KG1 (cell line): ENCODE results near the gene TNS1.

Experiments used
- DNase-seq: peaks from one replicate; lab custom pipeline; 2025; lab: John Stamatoyannopoulos, UW

Gene TNS1

DNA sequence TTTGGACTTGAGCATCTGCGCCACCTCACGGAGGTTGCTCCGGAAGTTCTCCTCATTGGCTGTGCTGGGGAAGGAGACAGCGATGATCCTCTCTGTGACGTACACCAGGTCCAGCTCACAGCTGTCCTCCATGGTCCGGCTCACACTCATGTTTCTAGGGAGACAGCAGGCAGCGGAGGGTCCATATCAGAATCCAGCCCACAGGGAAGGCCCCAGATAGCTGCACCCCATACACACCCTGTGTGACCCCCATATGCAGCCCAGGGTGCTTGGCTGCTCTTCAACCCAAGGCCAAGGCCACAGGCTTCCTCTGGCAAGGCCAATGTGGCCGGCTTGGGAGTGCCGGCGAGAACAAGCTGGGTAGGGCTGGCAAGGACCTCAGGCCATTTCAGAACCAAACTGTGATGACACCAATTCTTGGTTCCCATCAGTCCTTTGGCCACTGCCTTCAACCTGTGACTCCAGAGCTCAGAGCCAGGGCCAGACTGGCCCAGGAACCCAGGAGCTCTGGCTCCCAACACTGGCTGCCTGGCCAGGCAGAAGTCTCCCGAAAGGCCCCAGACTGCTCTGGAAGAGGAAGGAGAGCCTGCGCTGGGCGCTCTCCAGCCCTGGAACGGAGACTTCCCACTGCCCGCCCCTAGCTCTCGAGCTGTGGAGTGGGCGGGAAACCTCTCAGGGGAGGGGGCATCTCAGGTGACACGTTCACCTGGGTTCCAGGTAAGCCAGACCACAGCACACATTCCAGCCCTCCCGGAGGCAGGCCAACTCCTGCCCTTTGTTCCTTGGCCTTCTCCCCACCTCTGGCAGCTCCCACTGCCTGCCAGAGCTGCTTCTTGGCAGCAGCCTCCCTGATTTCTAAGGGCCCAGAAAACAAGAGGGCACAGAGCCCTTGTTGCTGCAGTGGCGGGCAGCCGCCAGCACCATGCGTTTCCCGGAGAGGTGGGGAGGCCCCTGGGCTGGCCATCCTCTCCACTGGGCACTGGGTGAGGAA, 104.7 kb downstream of the TNS1 start:
- DNase-seq: no peak

DNA sequence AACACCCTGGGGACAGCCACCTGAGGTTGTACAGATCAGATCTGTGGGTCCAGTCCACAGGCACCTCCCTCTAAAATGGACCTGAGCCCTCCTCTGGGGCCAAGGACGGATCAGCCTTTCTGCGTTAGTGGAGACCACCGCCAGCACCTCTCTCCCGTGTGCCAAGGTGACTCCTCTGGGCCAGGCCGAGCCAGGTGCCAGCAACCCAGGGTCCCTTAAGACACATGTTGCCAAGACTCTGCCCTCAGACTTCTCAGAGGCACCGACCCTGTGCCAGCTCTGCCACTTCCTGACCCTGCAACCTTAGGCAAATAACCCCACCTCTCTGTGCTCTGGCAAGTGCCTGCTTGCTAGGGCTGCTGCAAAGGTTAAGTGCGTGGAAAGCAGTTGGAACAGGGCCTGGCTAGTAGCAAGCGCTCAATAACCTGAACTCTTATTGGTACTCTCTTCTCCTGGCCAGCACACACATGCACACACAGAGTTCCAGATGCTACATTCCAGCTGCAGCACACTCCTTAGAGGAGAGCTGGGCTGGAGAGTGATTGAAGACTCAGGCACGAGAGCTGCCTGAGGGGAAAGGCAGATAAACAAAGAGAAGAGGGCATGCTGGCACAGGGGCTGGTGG, 105.6 kb downstream of the TNS1 start:
- DNase-seq: no peak

DNA sequence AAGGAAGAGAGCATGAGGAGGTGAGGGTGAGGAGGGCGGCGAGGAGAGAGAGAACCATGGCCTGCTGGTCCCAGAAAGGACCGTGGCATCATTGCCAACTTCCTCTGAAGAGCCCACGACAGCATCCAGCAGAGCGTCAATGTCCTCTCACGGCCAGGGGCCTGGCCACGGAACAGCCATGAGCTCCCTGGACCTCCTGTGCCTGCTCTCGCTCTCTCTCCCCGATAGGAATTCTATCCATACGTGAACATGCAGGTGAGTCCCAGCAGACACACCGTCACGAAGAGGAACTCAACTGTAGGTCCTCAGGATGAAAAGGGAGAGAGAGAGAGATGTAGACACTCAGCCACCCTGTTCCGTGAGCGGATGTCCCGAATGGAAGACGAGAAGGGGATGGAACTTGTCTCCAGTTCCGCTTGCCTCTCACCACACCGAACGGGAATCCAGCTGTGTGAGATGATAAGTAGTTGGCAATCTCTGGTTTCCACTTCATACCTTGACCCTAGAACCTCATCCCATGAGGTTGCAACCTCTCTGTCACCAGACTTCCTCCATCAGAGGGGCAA, 107.6 kb downstream of the TNS1 start:
- no peak for DNase-seq

DNA sequence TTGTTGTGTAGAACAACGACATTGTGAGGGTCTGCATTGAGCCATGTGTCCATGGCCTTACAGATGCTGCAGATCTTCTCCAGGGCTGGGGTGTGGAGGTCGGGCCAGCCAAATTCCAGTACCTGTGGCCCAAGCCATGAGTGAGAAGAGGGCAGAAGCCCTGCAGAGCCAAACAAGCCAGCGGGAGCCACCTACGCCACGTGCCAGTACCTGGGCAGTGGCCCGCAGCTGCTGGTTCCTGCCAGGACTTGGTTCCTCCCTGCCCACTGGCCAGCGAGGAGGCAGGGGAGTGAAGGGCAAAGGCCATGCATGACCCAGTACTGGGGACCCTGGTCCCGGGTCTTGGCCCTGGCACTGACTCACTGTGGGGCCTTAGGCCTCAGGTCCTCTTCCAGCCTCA, 109.4 kb downstream of the TNS1 start:
- DNase-seq: no peak

DNA sequence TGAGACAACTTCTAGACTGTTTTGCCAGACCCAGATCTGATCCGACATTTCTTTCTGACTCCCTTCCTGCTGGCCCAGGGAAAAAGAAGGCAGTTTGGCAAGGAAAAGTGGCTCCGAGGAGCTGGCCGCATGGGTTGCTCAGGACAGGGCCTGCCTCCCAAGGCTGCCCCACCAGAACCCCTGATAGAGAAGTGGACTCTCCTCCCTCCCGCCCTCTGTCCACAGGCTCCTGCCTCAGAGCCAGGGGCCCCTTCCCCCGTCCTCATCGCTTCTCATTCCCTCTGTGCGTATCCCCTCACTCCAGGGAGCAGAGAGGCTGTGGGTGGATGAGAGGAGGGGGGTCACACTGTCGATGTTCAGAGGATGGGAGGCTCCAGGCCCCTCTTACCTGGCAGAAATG, 110.2 kb downstream of the TNS1 start:
- DNase-seq: no peak

DNA sequence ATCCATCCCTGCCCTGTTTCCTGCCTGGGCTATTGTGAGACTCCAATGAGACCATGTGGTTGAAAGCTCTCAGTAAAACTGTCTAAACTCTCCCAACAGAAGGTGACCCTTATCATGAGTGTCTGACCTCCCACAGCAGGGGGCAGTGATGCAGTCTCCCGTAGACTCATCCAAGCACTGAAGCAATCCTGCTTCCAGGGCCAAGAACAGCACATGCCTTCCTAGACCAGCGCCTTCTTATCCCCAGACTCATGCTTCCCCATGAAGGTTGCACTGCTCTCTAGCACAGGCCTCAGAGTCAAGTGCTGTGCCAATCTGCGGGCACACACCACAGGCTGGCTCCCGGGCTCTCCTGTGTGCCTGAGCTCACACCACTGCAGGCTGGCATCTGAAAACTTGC, 112.3 kb downstream of the TNS1 start:
- no peak for DNase-seq

DNA sequence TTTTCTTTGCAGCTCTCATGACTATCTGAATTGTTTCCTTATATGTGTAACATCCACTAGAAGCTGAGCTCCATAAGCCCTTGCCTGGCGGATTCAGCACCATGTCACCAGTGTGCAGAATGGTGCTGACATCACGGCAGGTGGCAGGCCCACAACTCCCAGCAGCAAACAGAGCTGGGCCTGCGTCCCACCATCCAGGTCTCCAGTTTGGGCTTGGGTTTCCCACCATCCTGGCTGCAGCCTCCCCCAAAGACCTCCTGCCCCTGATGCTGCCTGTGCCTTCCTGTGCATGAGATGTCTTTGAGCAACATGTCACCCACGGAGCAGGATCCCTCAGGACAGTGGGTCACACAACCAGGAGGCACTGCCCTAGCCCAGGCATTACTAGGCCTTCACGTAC, 113.1 kb downstream of the TNS1 start:
- no peak for DNase-seq

DNA sequence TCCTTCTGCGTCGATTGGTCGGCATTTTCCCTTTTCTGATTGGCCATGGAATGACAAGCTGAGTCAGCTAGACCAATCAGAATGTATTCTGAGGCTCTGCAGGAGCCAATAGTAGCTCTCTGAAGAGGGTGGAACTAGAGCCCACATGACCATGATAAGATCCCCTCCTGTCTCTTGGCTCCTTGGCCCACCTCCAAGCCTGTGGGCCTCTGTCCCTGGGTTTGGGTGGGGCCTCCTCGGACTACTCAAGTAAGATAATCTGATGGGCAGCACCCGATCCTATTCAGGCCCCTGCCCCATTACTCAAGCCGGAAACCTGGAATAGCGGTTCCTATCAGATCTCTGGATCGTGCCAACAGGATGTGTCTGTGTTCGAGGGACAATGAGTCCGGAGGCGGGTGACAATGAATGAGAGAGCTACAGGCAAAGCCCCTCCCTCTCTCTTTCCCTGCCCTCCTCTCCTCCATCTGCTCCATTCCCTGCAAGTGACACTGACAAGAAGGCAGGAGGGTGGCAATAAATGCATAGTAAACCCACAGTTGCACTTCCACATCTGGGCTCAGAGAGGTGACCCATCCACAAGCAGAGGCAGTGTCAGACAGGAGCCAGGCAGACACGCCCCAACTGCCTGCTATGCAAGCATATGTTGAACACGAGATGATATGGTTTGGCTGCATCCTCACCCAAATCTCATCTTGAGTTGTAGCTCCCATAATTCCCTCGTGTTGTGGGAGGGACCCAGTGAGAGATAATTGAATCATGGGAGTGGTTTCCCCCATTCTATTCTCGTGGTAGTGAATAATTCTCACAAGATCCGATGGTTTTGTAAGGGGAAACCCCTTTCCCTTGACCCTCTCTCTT, 114.7 kb downstream of the TNS1 start:
- DNase-seq: no peak

DNA sequence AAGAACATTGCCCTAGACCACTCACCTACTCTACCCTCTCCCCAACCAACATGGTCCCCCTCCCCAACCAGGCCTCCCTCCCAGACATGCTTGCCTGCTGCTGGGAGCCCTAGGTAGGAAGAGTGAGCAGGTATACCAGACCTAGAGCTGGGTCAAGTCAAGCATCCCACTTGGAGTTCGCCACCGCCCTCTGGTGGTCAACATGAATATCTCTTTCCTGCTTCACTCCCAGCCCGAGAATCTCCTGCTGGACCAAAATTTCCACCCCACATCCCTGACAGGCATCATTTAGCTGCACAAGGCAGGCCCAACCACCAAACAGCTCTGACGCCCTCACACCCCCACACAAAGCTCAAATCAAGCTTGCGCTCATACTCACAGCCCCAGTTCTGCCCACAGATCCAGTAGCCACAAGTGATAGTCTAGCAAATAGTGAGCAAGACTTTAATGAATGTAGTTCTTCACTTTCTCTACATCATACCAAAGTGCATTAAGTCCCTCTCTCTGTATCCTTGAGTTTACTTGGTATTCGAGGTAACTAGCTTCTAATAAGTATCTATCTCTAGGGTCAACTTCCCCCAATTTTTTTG, 116.0 kb downstream of the TNS1 start:
- no peak for DNase-seq

DNA sequence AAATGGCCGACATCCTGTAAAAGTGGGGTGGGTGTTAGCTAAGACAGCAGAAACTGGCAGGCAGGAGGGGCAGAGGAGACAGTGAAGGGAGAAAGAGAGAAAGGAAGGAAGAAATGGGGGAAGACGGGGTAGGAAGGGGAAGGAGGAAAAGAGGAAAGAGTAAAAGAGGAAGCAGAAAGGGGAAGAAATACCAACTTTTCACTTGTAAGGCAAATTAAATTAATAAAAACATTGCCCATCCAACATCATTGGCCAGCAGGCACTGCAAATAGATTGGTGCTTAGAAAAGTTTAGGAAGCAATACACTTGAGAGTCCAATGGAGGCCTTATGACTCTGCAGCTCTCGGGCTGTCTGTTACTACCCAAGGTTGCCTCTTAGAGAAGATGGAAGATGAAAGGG, 116.7 kb downstream of the TNS1 start:
- no peak for DNase-seq

DNA sequence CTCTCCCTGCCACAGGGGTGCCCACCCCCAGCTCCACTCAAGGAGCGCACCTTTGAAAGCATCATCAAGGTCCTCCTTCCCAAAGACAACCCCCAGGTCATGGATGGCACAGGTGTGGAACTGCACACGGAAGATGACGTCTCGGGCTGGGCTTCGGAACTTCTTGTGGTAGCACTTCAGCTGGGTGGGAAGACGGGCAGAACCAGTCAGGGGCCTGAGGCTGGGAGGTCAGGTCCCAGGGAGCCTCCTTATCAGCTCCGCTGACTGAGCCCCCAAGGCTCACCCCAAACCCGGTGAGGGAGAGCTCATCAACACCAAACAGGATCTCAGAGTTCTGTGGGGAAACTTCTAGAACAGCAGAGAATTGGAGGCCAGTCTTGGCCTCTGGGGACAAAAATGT, 117.8 kb downstream of the TNS1 start:
- no peak for DNase-seq

DNA sequence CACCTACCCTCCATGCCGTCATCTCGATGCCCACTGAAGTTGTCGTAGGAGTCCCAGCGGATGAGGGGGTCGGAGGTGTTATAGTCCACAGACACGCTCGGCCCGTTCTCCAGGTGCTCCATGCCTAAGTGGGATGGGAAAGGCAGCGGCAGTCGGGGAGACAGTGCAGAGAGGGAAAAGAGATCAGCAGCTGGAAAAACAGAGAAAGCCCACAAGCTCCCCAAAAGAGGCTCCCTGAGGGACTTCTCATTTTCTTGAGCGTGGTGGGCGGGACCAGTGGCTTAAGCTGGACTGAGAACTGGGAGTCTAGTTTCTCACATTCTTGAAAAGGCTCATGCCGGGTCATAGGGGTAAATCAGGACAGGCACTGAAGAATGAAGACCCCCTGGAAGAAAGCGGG, 121.9 kb downstream of the TNS1 start:
- DNase-seq: no peak

DNA sequence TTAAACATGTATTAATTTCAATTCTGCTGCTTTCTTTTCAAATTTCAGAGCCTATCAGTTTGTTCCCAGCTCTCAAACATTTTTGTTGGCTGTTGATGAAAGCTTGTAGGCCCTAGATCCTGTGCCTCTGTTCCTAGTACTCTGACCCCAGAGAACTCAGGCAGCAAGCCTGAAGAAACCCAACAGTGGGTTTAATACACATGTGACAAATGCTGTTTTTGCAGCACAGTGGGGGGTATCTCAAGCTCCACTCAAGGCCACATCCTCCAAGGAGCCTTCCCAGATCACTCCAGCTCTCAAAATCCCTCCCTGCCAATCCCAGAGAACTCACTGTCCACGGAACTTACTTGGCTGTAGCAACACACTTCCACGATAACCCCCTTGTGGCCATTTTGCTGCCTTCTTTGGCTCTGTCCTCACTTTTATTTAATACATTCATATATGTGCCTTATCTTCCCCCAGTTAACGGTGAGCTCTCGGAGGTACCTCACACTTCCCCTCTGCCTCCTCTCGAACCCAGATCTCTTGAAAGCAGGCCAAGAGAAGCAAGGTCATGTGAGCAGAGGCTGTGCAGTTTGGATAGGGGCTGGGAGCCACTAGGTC, 122.4 kb downstream of the TNS1 start:
- no peak for DNase-seq

DNA sequence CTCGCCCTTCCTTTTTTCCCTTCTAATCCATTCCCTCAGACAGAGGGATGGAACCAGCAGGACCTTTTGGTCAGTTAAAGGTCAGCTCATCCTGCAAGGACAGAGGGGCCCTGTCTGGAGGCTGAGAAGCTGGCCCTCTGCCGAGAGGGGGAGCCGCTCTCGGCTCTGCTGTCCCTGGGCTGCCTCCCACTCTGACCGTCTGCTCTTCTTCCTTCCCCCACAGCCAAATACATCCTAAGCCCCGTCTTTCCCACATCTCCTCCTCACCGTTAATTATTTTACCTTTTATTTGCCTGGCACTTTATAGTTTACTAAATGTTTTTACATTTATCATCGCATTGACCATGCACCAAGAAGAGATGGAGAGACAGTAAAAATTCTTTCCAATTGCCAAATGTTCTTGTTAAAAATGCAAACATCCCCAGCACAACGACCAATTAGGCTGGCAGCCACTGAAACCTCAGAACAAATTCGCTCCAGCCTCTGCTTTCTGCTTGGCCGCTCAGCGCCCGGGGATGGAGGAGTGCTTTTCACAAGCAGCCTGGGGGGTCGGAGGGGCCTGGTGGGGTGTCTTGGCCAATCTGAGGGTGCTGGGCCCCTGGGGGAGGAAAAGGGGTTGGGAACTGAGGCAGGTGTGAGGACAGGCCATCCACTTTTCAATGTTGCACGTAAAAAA, 123.7 kb downstream of the TNS1 start:
- no peak for DNase-seq

DNA sequence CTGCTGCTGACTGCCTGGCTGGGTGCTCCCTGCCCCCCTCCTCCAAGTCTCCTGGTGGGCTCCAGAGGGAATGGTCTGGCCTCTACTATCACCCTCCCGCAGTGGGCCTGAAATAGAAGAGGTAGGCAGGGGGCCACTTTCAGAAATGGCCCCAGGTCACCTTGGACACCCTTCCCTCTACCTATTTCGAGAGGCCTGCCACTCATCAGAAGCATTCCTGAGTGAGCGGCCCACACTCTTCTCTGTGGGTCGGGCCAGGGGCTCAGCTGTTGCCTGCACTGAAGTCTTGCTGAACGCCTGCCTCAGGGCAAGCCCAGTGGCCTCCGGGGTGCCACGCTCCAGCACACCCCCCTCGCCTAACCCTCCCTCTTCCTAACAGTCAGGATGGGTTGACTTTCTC, 124.9 kb downstream of the TNS1 start:
- DNase-seq: no peak

DNA sequence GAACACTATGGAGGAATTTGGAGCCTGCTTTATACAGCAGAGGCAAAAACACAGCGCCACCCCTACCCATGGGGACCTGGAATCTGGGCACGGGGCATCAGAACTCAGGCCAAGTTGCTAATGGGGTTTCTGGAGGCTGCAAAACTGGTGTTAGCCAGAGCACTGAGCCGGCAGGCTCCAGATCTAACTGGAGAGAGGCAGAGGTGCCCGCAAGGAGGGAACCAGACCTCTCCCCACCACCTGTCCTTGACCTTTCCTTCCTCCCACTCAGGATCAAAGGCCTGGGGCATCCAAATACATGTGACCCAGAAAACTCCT, 126.6 kb downstream of the TNS1 start:
- DNase-seq: no peak

DNA sequence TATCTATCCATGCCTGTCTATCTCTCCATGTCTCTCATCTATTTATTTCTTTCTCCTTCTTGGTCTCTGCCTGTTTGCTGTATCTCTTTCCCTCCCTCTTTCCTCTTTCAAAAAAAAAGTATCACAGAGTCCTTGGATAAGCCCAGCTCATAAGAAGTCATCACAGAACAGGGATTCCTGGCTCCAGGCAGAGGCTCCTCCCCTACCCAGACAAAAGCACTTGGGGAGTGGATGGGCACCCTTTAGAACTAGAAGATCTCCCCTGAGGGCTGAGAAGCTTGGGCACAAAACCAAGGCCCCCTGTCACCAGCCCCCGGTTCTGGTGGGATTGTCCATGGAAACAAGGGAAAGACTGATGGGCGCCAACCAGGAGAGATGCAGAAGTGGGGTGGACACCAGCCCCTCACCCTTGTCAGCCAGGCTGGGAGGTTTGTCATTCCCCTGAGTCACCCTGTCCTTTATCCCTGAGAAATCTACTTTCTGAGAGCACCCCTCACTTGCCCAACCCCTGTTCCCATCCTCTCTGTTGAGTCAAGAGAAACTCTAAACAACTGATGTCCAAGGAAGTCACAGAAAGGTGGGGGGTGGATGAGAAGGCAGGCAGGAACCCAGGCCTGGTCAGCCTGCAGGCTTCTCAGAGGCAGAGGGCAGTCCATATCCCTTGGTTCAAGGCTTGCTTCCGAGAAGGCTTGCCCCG, 127.1 kb downstream of the TNS1 start:
- no peak for DNase-seq

DNA sequence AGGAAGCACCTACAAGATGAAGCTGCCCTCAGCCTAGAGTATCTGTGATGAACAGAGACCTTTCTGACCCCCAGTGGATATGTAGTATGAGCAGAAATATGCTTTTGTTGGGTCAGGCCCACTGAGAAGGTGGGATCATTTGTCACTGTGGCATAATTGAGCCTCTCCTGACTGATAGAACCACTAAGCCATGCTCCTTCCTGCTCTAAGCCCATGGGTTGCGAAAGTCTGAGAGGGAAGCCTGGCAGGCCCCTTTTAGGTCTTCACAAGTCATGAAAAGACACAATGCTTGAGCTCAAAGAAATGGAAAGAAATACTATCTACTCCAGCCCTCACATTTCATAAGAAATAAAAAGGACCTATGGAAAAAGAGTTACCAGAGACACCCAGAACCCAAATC, 127.7 kb downstream of the TNS1 start:
- DNase-seq: no peak

DNA sequence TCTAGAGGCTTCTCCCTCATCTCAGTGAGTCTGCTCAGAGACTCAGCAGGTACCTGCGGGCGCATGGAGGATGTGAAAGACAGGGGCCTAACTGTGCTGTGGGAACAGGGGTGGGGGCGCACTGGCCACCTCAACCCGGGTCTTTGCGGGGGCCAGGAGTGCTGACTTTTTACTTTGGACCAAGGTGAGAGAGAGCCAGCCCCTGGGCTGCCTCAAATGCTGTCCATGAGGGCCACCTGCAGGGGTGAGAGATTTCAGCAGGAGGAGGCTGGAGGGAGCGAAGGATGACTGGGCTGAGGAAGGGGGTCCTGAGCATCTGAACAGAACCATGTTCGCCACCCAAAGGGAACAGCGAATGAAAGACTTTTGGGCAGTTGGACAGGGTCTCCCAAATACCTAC, 129.4 kb downstream of the TNS1 start:
- no peak for DNase-seq

DNA sequence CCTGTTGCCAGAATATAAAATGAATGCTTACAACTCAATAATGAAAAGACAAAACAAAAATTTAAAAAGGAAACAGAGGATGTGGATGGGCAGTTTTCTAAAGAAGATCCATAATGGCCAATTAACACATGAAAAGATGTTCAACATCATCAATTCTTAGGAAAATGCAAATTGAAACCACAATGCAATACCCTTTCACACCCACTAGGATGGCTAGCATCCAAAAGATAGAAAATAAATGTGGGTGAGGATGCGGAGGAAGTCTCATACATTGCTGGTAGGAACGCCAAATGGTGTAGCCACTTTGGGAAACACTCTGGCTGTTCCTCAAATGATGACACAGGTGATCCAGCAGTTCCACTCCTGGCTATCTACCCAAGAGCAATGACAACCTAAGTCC, 130.5 kb downstream of the TNS1 start:
- no peak for DNase-seq
